H9 (cell line): Measurements from ENCODE around the gene UPK1A. TPM values are rescaled to one million over a fixed set of nuclear protein-coding genes. Genes with fewer than 3 reads are reported as not detected.

Experiments
- DNase-seq: peaks from one replicate; pipeline ENCODE4 v3.0.0-alpha.2; 2017
- H2AFZ ChIP-seq: one replicate; pipeline ENCODE4 v1.6.1; 2013; ENCODE audit warnings: mild to moderate bottlenecking, low read length, control low read depth, moderate library complexity
- H2AK5ac ChIP-seq: 2 replicates; pipeline ENCODE4 v1.6.1; 2013; ENCODE audit warnings: low read length, control low read depth, mixed read lengths; ENCODE audit not compliant: insufficient read length
- H2BK120ac ChIP-seq: one replicate; pipeline ENCODE4 v1.6.1; 2013; ENCODE audit warnings: low read depth, mild to moderate bottlenecking, low read length, control low read depth, inconsistent platforms; ENCODE audit not compliant: poor library complexity, severe bottlenecking
- H2BK12ac ChIP-seq: 2 replicates; pipeline ENCODE4 v1.6.1; 2013; ENCODE audit warnings: low read length, control low read depth, mixed read lengths, low read depth; ENCODE audit not compliant: insufficient read length
- H2BK15ac ChIP-seq: 2 replicates; pipeline ENCODE4 v1.6.1; 2013; ENCODE audit warnings: low read depth, low read length, control low read depth
- H2BK20ac ChIP-seq: one replicate; pipeline ENCODE4 v1.6.1; 2013; ENCODE audit warnings: low read depth, mild to moderate bottlenecking, low read length, control low read depth, inconsistent platforms; ENCODE audit not compliant: poor library complexity, severe bottlenecking
- H2BK5ac ChIP-seq: 2 replicates; pipeline ENCODE4 v1.6.1; 2013; ENCODE audit warnings: low read length, control low read depth, mixed read lengths; ENCODE audit not compliant: insufficient read length
- H3K14ac ChIP-seq: 2 replicates; pipeline ENCODE4 v1.6.1; 2013; ENCODE audit warnings: low read length, control low read depth; ENCODE audit not compliant: insufficient read depth
- H3K18ac ChIP-seq: 2 replicates; pipeline ENCODE4 v1.6.1; 2013; ENCODE audit warnings: low read depth, mild to moderate bottlenecking, mixed read lengths, low read length, control low read depth; ENCODE audit not compliant: insufficient read length
- H3K23ac ChIP-seq: 2 replicates; pipeline ENCODE4 v1.6.1; 2013; ENCODE audit warnings: low read length, control low read depth, mixed read lengths, low read depth; ENCODE audit not compliant: insufficient read length
- H3K23me2 ChIP-seq: 2 replicates; pipeline ENCODE4 v1.6.1; 2013; ENCODE audit warnings: low read depth, mild to moderate bottlenecking, mixed read lengths, low read length, control low read depth; ENCODE audit not compliant: insufficient read length, poor library complexity, severe bottlenecking
- H3K27ac ChIP-seq: 2 replicates; pipeline ENCODE4 v1.5.1; 2013; ENCODE audit warnings: low read length, control low read depth, mixed read lengths, low read depth; ENCODE audit not compliant: insufficient read length
- H3K27me3 ChIP-seq: 2 replicates; pipeline ENCODE4 v1.6.1; 2013; ENCODE audit warnings: low read length, control low read depth, inconsistent platforms; ENCODE audit not compliant: insufficient read depth
- H3K4ac ChIP-seq: 2 replicates; pipeline ENCODE4 v1.6.1; 2013; ENCODE audit warnings: low read depth, mild to moderate bottlenecking, control low read depth, inconsistent platforms, low read length, moderate library complexity
- H3K4me1 ChIP-seq: 2 replicates; pipeline ENCODE4 v1.6.1; 2013; ENCODE audit warnings: low read length, control low read depth, inconsistent platforms; ENCODE audit not compliant: insufficient read depth
- H3K4me2 ChIP-seq: 2 replicates; pipeline ENCODE4 v1.6.1; 2013; ENCODE audit warnings: low read length, control low read depth, mixed read lengths; ENCODE audit not compliant: insufficient read length, insufficient read depth
- H3K56ac ChIP-seq: 2 replicates; pipeline ENCODE4 v1.6.1; 2013; ENCODE audit warnings: low read depth, mild to moderate bottlenecking, mixed read lengths, low read length, control low read depth; ENCODE audit not compliant: insufficient read length
- H3K79me1 ChIP-seq: 2 replicates; pipeline ENCODE4 v1.6.1; 2013; ENCODE audit warnings: low read depth, mild to moderate bottlenecking, moderate library complexity, low read length, control low read depth, inconsistent platforms; ENCODE audit not compliant: insufficient read depth, poor library complexity, severe bottlenecking
- H3K79me2 ChIP-seq: 2 replicates; pipeline ENCODE4 v1.6.1; 2013; ENCODE audit warnings: low read length, control low read depth, inconsistent platforms; ENCODE audit not compliant: insufficient read depth
- H3K9ac ChIP-seq: 2 replicates; pipeline ENCODE4 v1.6.1; 2013; ENCODE audit warnings: low read length, control low read depth, mixed read lengths; ENCODE audit not compliant: insufficient read length; ENCODE audit errors: extremely low read depth
- H3K9me3 ChIP-seq: one replicate; pipeline ENCODE4 v1.6.1; 2013; ENCODE audit warnings: low read depth, low read length, inconsistent platforms; ENCODE audit not compliant: control insufficient read depth
- H3T11ph ChIP-seq: one replicate; pipeline ENCODE4 v1.6.1; 2013; ENCODE audit warnings: mild to moderate bottlenecking, low read length, control low read depth, inconsistent platforms
- H4K20me1 ChIP-seq: one replicate; pipeline ENCODE4 v1.6.1; 2013; ENCODE audit not compliant: control insufficient read depth, insufficient read length, insufficient read depth
- H4K5ac ChIP-seq: 2 replicates; pipeline ENCODE4 v1.6.1; 2013; ENCODE audit warnings: low read depth, mild to moderate bottlenecking, mixed read lengths, low read length, control low read depth; ENCODE audit not compliant: insufficient read length
- H4K8ac ChIP-seq: replicated peaks from 2 replicates; pipeline ENCODE4 v1.6.1; 2013; ENCODE audit warnings: low read length, control low read depth, mixed read lengths, low read depth; ENCODE audit not compliant: insufficient read length
- H4K91ac ChIP-seq: 2 replicates; pipeline ENCODE4 v1.6.1; 2013; ENCODE audit warnings: low read depth, mild to moderate bottlenecking, moderate library complexity, mixed read lengths, low read length, control low read depth; ENCODE audit not compliant: insufficient read length
- H3K27ac Mint-ChIP-seq, 3 experiments: 2 replicates in 2 of 3; 3 replicates in 1 of 3; pipeline ENCODE4 v1.8.0; 2020 to 2021; ENCODE audit warnings: mixed read lengths in 3 of 3, mild to moderate bottlenecking in 1 of 3, moderate library complexity in 1 of 3
- H3K27me3 Mint-ChIP-seq: 2 replicates; pipeline ENCODE4 v1.8.0; 2021; ENCODE audit warnings: low read depth, mild to moderate bottlenecking, moderate library complexity, mixed read lengths
- H3K36me3 Mint-ChIP-seq, 3 experiments: 2 replicates in 2 of 3; 3 replicates in 1 of 3; pipeline ENCODE4 v1.8.0; 2020 to 2021; ENCODE audit warnings: low read depth in 3 of 3, mixed read lengths in 3 of 3; ENCODE audit not compliant: insufficient read depth in 1 of 3
- H3K4me1 Mint-ChIP-seq, 2 experiments: 2 replicates each; pipeline ENCODE4 v1.8.0; 2020; ENCODE audit warnings: mixed read lengths in 2 of 2
- H3K4me3 Mint-ChIP-seq, 2 experiments: 2 replicates in 1 of 2; 3 replicates in 1 of 2; pipeline ENCODE4 v1.8.0; 2020 to 2021; ENCODE audit warnings: mild to moderate bottlenecking in 2 of 2, mixed read lengths in 2 of 2, moderate library complexity in 1 of 2
- H3K9me3 Mint-ChIP-seq, 2 experiments: 2 replicates in 1 of 2; 3 replicates in 1 of 2; pipeline ENCODE4 v1.8.0; 2020; ENCODE audit warnings: mild to moderate bottlenecking in 2 of 2, mixed read lengths in 2 of 2, moderate library complexity in 1 of 2
- CTCF ChIP-seq: fragments of 200-600 bp; sonication (generic); conservative IDR thresholded peaks from 3 replicates; pipeline ENCODE4 v1.8.0; 2021; ENCODE audit warnings: antibody characterized with exemption, mild to moderate bottlenecking
- WGBS: extraction: QIAGEN DNeasy Blood & Tissue Kit; methylation state at CpG from one replicate; pipeline ENCODE4 v1.1.7; 2013; ENCODE audit warnings: missing lambda C conversion rate, low lambda C conversion rate, mixed read lengths; ENCODE audit not compliant: insufficient read length; ENCODE audit errors: extremely low coverage; 5-methylcytosine and 5-hydroxymethylcytosine counted together
- total RNA-seq: library from RNA; stranded (reverse); gene quantifications from 2 replicates; pipeline ENCODE4 v1.2.1, GENCODE V29; 2021

UPK1A gene
- total RNA-seq, 1 experiment from 2014 or later: 4.3 TPM

DNA sequence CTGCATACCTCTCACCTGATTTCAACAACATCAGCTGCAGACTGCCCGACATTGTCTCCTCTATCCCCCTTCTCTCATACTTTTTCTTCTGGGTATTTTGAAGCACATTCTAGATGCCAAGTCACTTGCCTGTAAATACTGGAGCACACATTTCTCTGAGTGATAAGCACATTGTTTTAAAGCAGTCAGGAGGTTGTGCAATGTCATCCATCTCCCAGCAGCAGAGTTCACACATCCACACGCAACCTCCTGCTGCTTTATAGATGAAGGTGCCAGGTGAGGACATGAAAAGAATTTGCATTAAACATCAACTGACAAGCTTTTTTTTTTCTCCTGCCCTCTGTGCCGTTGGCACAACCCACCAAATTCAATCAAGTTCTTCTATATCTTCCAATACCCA, 5.5 kb downstream of the UPK1A start:
- no peak for TF ChIP-seq CTCF
- Histone ChIP-seq H3K4me1 (no peaks in the 10 kb centered on the region), H2BK12ac (no peak overlapping the region), H3K4me2 (no peak overlapping the region), H2BK20ac (no peak overlapping the region), H3K9me3 (no peaks in the 10 kb centered on the region), H2AK5ac (no peak overlapping the region), H2BK15ac (no peak overlapping the region), H3K79me2 (no peaks in the 10 kb centered on the region), H3K18ac (no peak overlapping the region), H3K27me3 (no peaks in the 10 kb centered on the region), H3K14ac (no peak overlapping the region), H2AFZ (no peak overlapping the region), H2BK5ac (no peak overlapping the region), H3K23ac (no peak overlapping the region), H3K27ac (no peak overlapping the region), H3K23me2 (peaks cover 11% of the 10 kb centered on the region), H3K4ac (no peak overlapping the region), H4K5ac (no peak overlapping the region), H4K8ac (no peak overlapping the region), H2BK120ac (no peak overlapping the region), H3T11ph (no peak overlapping the region), H4K20me1 (no peaks in the 10 kb centered on the region), H3K9ac (no peak overlapping the region), H3K79me1 (no peaks in the 10 kb centered on the region), H4K91ac (no peak overlapping the region), H3K56ac (no peak overlapping the region)
- no peak for DNase-seq
- Mint-ChIP-seq H3K27me3 (peaks cover 30% of the 10 kb centered on the region), H3K27ac (no peak overlapping the region), H3K4me3 (peak overlapping the region in 1 of 2 experiments; percentile 38; a peak in 1 of 5 replicates), H3K36me3 (no peaks in the 10 kb centered on the region; a peak in 1 of 7 replicates), H3K9me3 (no peaks in the 10 kb centered on the region), H3K4me1 (peaks cover 4 to 6% of the 10 kb centered on the region in 2 experiments; a peak in 3 of 4 replicates)
- WGBS: no CpG with 5 or more reads among the region's 3 CpGs
